ENCODE data around the gene SMYD3. TPM values are rescaled to one million over a fixed set of nuclear protein-coding genes. Genes with fewer than 3 reads are reported as not detected.
A peak's percentile ranks its signal among the peaks of the same experiment; 100 is the strongest.

The SMYD3 gene
- total and polyA plus RNA-seq, 10 of the 15 experiments (the other 5 are each of a cell fraction or from before 2014, with no cell fraction given): 18.3 to 54.0 (median 24.8) TPM

- TF ChIP-seq TCF3 (IDR thresholded peaks at IDR 0.05; ENCODE audit: borderline replicate concordance, insufficient read depth, low read depth, low read length): no peak
- no peak for TF ChIP-seq EZH2 (IDR thresholded peaks at IDR 0.05; ENCODE audit: borderline replicate concordance, control insufficient read depth, low read depth, low read length)
- peak; percentile 96 for TF ChIP-seq DPF2 (IDR thresholded peaks at IDR 0.05)
- TF ChIP-seq YY1 (IDR thresholded peaks at IDR 0.05; ENCODE audit: low read depth, low read length): no peak
- TF ChIP-seq BCL11A (IDR thresholded peaks at IDR 0.05; ENCODE audit: low read depth, low read length): peak; percentile 55; the same call in 1 of the 2 replicates
- peak; percentile 79 for TF ChIP-seq CUX1 (IDR thresholded peaks at IDR 0.05; ENCODE audit: insufficient replicate concordance, low read depth, low read length)
- TF ChIP-seq RFX5 (IDR thresholded peaks at IDR 0.05; ENCODE audit: low read depth, low read length): no peak
- peak; percentile 94 for TF ChIP-seq IKZF1 (conservative IDR thresholded peaks at IDR 0.05)
- TF ChIP-seq RELB (IDR thresholded peaks at IDR 0.05; ENCODE audit: low read depth): peak; percentile 83
- TF ChIP-seq BHLHE40 (IDR thresholded peaks at IDR 0.05; ENCODE audit: borderline replicate concordance in 1 of 2, low read depth in 2 of 2, low read length in 1 of 2): peak; percentile 89 to 94
- no peak for TF ChIP-seq POLR2AphosphoS5 (IDR thresholded peaks at IDR 0.05; ENCODE audit: low read length)
- peak; percentile 19 for TF ChIP-seq SKIL (IDR thresholded peaks at IDR 0.05; ENCODE audit: low read depth, poor library complexity, severe bottlenecking)
- TF ChIP-seq BACH1 (IDR thresholded peaks at IDR 0.05; ENCODE audit: borderline replicate concordance): peak; percentile 21; the same call in 1 of the 2 replicates
- TF ChIP-seq RELA (IDR thresholded peaks at IDR 0.05; ENCODE audit: borderline replicate concordance, partially characterized antibody): no peak
- peak; percentile 23 to 56; a peak in 2 of 4 replicates for TF ChIP-seq EP300 (IDR thresholded peaks at IDR 0.05; ENCODE audit: borderline replicate concordance in 1 of 2, control insufficient read depth in 1 of 2, low read depth in 2 of 2, low read length in 2 of 2)
- TF ChIP-seq ETV6 (conservative IDR thresholded peaks at IDR 0.05 in 1 of 2, IDR thresholded peaks at IDR 0.05 in 1 of 2; ENCODE audit: borderline replicate concordance in 1 of 2, low read depth in 1 of 2): no peak
- TF ChIP-seq YBX1 (IDR thresholded peaks at IDR 0.05): no peak
- TF ChIP-seq JUNB (IDR thresholded peaks at IDR 0.05): peak; percentile 28; the same call in 1 of the 2 replicates
- TF ChIP-seq STAT3 (IDR thresholded peaks at IDR 0.05; ENCODE audit: low read depth, low read length): no peak
- TF ChIP-seq HDAC6 (IDR thresholded peaks at IDR 0.05; ENCODE audit: unreplicated experiment): no peak
- TF ChIP-seq ATF7 (IDR thresholded peaks at IDR 0.05; ENCODE audit: low read depth): peak; percentile 44; the same call in 1 of the 2 replicates
Observed at GRCh38 chr1:245990315-245991022, 516.6 kb downstream of the SMYD3 start (continued).
